Fibroblast of skin of abdomen (primary cell): Measurements from ENCODE around the gene TOR4A.

ENCODE experiments used
- DNase-seq: peaks from one replicate; pipeline ENCODE4 v3.0.0-alpha.2; 2013

The TOR4A gene

DNA sequence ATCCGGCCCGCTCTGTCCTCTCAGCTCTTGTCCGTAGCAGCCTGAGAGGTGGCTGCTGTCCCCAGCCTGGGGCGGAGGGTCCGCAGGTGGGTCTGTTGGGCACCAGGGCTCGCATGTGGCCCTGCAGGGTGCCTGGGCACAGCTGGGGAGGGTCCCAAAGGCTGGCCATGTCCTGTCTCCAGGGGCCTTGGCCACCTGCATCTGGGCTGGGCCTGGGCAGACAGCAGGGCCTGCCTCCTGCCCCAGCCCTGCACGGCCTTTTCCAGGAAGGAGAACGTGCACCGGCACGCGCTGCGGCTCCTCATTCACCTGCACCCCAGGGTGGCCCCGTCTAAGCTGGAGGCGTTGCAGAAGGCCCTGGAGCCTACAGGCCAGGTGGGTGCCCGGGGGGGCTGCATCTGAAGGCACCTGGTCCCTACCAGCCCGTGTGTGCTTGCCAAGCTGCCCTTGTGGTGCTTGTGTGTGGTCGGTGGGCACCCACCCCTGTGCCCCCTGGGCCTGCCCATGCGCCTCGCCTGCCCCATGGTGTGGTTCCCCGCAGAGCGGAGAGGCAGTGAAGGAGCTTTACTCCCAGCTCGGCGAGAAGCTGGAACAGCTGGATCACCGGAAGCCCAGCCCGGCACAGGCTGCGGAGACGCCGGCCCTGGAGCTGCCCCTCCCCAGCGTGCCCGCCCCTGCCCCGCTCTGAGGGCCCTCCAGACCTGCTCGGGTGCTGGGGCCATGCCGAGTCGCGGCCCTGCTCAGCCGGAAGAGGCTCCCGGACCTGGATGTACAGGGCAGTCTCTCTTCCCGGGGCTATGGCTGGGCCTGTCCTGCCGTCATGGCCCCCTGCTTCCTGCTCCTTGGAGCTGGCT, 5.1 kb upstream of the TOR4A start:
- no peak for DNase-seq

- no peak for DNase-seq
These were observed 4.4 kb upstream of the TOR4A start for GRCh38 chr9:137273095-137273490.

DNA sequence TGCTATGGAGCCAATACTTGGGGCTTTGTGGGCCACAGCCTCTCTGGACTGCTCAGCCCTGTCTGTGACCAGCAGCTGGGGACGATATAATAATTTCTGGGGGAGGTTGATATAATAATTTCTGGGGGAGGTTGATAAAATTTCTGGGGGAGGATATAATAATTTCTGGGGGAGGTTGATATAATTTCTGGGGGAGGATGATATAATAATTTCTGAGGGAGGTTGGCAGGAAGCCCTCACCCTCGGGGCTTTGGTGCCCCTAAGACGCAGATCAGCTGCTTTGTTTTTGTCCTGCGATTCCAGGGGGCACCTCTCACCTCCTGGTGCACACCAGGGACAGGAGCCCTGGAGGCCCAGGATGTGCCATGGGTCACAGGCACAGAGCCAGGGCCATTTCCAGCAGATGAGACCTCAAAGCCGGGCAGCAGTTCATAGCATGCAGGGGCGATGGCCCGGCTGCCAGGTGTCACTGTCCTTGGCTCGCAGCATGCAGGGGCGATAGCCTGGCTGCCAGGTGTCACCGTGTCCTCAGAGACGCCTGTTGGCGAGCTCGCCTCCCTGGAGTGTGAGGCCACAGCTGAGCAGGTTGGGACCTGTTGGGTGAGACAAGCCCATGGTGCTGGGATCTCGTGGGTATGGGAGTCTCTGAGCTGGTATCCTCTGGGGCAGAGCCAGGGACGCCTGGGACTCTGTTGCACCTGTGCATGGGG, 3.8 kb upstream of the TOR4A start:
- DNase-seq = no peak

GRCh38 chr9:137275203-137275587, 2.3 kb upstream of the TOR4A start:
- DNase-seq = no peak

- DNase-seq = no peak
These were observed 1.7 kb upstream of the TOR4A start for GRCh38 chr9:137275588-137276472.

DNA sequence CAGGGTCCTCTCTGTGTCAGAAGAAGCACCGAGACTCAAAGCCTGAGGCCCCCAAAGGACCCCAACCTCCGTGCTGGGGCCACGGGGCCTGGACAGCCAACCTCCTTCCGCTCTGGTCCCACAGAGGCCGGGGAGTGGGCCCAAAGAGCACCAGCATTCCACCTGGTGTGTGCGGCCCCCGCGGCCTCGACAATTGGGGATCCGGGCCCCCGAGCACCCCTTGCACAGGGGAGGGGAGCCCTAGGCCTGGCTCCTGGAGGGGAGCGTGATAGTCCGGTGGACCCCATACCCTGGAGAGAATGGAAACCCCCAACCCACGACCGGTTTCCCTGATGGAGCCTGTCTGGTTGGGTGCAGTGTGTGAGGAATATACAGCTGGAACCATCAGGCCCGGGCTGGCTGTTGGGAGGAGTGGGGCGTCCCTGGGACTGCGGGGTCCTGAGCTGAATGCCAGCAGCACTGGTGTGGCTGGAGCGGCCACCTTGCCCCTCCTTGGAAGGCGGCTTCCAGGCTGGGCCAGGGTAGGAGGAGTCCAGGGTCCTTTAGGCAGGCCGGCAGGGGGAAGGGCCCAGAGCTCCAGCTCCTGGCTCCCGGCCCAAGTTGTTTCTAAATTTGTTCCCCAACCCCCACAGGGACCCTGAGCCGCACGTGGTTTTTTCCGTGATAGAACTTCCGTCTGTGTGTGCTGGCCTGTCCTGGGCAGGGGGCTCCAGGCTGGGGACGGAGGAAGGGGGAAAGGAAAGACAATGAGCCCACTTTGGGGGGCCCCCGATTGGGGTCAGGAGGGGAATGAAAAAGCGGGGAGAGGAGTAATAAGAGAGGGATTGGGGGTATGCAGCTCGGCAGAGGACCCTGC, 825 bp upstream of the TOR4A start:
- peak; percentile 52 for DNase-seq

- no peak for DNase-seq
These were observed 655 bp downstream of the TOR4A start for GRCh38 chr9:137278061-137278701.

- no peak for DNase-seq
These were observed 1.5 kb downstream of the TOR4A start for GRCh38 chr9:137278721-137279711.

DNA sequence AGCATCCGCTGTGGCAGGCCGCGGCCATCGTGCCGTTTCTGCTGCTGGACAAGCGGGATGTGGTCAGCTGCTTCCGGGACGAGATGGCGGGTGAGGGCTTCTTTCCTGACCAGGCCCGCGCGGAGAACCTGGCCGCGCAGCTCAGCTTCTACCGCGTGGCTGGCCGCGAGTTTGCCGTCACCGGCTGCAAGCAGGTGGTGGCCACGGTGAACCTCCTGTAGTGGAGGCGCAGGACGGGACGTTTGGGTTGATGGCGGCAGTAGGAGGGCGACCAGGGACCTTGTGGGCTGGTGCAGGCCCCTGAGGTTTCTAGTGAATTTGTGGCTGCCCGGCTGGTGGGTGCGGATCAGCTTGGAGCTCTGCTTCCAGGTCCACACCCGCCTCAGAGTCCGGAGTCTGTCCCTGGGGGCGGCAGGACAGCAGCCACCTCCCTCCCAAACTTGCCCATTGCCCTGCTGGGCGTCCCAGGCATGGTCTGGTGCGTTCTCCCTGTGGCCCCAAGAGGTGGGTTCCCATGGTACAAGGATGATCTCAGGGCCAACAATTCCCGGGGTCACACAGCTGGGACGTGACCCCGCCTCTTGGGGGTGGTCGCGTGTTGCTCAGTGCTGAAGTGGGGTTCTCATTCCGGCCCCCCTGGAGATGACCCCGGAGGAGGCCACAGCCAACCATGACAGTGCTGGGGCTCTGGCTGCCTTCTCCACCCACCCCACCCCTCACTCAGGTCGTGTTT, 2.4 kb downstream of the TOR4A start:
- no peak for DNase-seq

GRCh38 chr9:137280474-137281344, 3.2 kb downstream of the TOR4A start:
- no peak for DNase-seq

- no peak for DNase-seq
These were observed 4.0 kb downstream of the TOR4A start for GRCh38 chr9:137281345-137282116.

DNA sequence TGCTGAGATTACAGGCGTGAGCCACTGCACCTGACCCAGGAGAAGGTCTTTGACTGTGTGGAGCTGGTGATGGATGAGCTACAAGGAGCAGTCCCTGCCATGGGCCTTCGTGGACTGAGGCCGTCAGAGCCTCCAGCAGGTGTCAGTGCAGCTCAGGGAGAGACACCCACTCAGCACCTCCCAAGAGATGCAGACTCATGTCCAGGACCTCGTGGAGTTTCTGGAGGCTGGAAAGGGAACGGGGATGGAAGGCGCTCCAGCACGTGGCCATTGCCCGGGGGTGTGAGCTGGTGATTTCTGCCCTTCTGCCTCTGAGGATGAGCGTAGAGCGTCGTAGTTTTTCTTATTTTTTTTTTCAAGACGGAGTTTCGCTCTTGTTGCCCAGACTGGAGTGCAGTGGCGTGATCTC, 9.5 kb downstream of the TOR4A start:
- DNase-seq = no peak

GRCh38 chr9:137293094-137293481, 15.6 kb downstream of the TOR4A start:
- DNase-seq = no peak

DNA sequence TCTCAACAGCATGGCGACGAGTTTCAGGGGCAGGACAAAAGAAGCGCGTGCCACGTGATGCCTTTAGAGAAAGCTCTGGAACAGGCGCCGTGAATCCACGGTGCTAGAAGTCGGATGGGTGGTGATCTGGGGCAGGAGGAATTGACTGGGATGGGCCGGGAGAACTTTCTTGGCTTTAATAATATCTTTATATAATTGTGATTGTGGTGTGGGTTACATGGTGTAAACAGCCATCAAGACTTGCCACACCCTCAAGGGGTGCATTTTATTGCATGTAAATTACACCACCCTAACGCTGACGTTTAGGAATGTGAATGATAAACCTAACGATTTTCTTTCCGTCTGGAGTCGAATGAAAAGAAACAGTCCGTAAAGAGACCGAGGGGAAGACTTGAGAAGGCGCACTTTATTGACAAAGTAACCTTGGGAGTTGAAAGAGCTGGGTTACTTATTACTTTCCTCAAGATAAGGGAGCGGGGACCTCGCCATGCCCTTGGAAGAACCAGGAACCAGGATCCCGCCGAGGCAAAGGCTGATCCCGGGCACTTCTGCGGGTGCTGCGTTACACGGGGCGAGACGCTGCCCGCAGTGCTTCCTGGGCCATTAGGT, 16.1 kb downstream of the TOR4A start:
- DNase-seq = no peak

DNA sequence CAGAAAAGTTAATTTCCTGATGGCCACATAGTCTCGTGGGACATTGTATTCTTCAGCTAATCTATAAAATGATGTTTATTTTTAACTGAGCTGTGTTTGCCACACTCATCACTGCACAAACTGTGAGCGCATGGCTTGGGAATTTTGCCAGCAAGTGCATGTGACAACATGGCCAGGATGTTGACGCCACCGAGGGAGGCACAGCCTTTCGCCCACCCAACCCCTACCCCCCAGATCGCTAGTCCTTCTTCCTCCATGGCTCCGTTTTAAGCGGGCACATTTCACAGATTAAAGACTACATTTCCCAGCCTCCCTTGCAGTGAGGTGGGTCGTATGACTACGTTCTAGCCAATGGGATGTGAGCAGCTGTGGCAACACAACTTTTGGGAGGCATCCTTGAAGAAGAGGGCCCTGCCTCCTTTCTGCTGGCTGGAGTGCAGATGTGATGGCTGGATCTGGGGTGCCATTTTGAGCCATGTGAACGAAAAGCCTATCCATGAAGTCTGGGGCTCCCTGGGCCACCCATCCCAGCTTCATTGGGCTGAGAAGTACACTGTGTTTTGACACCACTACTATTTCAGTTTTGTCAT, 16.7 kb downstream of the TOR4A start:
- no peak for DNase-seq

- DNase-seq = no peak
These were observed 17.2 kb downstream of the TOR4A start for GRCh38 chr9:137294681-137295237.
